K562 (cell line): ENCODE results near the gene BRF1. TPM values are rescaled to one million over a fixed set of nuclear protein-coding genes. Genes with fewer than 3 reads are reported as not detected.

Experiments used
- FOSL1 ChIP-seq: fragments of 200-800 bp; sonication (Bioruptor generic); conservative IDR thresholded peaks from 2 replicates; pipeline ENCODE4 v1.6.1; 2016; ENCODE audit warnings: missing genetic modification characterization, missing compliant biosample characterization
- GATA2 ChIP-seq: sonication (generic); formaldehyde crosslinking; IDR thresholded peaks from 2 replicates; pipeline ENCODE4 v1.4.0; 2020; ENCODE audit warnings: mild to moderate bottlenecking, missing genetic modification reagents
- MTA1 ChIP-seq: fragments of 450-650 bp; IDR thresholded peaks from 2 replicates; pipeline ENCODE4 v1.6.1; 2017; ENCODE audit warnings: borderline replicate concordance
- ZKSCAN8 ChIP-seq: fragments of 200-800 bp; sonication (Bioruptor generic); IDR thresholded peaks from 2 replicates; pipeline ENCODE4 v1.6.1; 2016; ENCODE audit warnings: missing genetic modification characterization, missing compliant biosample characterization
- ZNF311 ChIP-seq: fragments of 250-450 bp; sonication (Bioruptor Pico); IDR thresholded peaks from 2 replicates; pipeline ENCODE4 v1.4.0; 2020; ENCODE audit warnings: mild to moderate bottlenecking, moderate library complexity
- ZNF583 ChIP-seq: fragments of 250-450 bp; sonication (Bioruptor Pico); IDR thresholded peaks from 2 replicates; pipeline ENCODE4 v1.4.0; 2020
- ZNF644 ChIP-seq: fragments of 200-800 bp; sonication (Bioruptor generic); IDR thresholded peaks from 2 replicates; pipeline ENCODE4 v1.6.1; 2016; ENCODE audit warnings: low read depth, missing genetic modification characterization, missing compliant biosample characterization
- polyA plus RNA-seq, 8 experiments: library from polyadenylated mRNA; depleted of rRNA in 4 of 8; stranded (reverse) in 5 of 8; unstranded in 3 of 8; fragments of >200 nt; fragmentation: Nextera tagmentation in 2 of 8; fragmentation: Illumina TruSeq in 1 of 8; extraction: Ambion mirVana in 2 of 8; extraction: Trizol in 1 of 8; gene quantifications; 2 replicates each; pipeline versions ENCODE4 v1.2.1 to v1.2.3, GENCODE V29; 2011 to 2014; ENCODE audit warnings: inconsistent platforms in 1 of 8, missing spikeins in 1 of 8
- total RNA-seq, 7 experiments: library from RNA; depleted of rRNA in 6 of 7; stranded (reverse); fragments of >200 nt in 6 of 7; fragmentation: Illumina TruSeq in 2 of 7; extraction: Trizol in 2 of 7; gene quantifications; 2 replicates each; pipeline versions ENCODE4 v1.2.1 to v1.2.3, GENCODE V29; 2011 to 2021; ENCODE audit warnings: low replicate concordance in 1 of 7
- TF ChIP-seq, protein P1 (sequence below), 2 experiments: IDR thresholded peaks; 2 replicates each; pipeline ENCODE4 v1.6.1; 2011; ENCODE audit warnings: borderline replicate concordance in 1 of 2, control low read depth in 1 of 2, low read depth in 1 of 2, low read length in 1 of 2, mild to moderate bottlenecking in 1 of 2, mixed read lengths in 1 of 2, moderate library complexity in 1 of 2; ENCODE audit not compliant: insufficient read depth in 1 of 2, insufficient read length in 1 of 2, poor library complexity in 1 of 2, severe bottlenecking in 1 of 2; ENCODE audit errors: extremely low read depth in 1 of 2
- TF ChIP-seq, protein P2 (sequence below): fragments of 450-650 bp; formaldehyde crosslinking; IDR thresholded peaks from 2 replicates; pipeline ENCODE4 v1.4.0; 2020; ENCODE audit warnings: mild to moderate bottlenecking, moderate library complexity
- TF ChIP-seq, protein P3 (sequence below): fragments of 250-450 bp; sonication (Bioruptor Pico); IDR thresholded peaks from 2 replicates; pipeline ENCODE4 v1.8.0; 2021; ENCODE audit warnings: mild to moderate bottlenecking, moderate library complexity

Gene BRF1
- total and polyA plus RNA-seq, 9 of the 15 experiments (the other 6 are each of a cell fraction or from before 2014, with no cell fraction given) = 0.14 to 24.6 (median 8.2) TPM

DNA sequence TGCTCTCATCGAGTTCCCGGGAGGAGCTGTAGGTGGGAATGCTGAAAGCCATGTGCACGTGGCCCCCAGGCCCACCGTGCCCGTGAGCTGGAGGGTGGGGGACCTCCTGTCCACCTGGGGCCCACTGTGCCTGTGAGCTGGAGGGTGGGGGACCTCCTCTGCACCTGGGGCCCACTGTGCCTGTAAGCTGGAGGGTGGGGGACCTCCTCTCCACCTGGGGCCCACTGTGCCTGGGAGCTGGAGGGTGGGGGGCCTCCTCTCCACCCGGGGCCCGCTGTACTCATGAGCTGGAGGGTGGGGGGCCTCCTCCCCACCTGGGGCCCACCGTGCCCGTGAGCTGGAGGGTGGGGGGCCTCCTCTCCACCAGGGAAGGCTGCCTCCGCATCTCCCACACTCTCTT lies 105.8 kb downstream of the BRF1 start (continued):
- TF ChIP-seq, protein P1, sequence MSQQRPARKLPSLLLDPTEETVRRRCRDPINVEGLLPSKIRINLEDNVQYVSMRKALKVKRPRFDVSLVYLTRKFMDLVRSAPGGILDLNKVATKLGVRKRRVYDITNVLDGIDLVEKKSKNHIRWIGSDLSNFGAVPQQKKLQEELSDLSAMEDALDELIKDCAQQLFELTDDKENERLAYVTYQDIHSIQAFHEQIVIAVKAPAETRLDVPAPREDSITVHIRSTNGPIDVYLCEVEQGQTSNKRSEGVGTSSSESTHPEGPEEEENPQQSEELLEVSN (IDR thresholded peaks at IDR 0.05; ENCODE audit: borderline replicate concordance in 1 of 2, extremely low read depth in 1 of 2, insufficient read depth in 1 of 2, insufficient read length in 1 of 2, low read depth in 1 of 2, low read length in 1 of 2, poor library complexity in 1 of 2, severe bottlenecking in 1 of 2) = no peak
- TF ChIP-seq, protein P2, sequence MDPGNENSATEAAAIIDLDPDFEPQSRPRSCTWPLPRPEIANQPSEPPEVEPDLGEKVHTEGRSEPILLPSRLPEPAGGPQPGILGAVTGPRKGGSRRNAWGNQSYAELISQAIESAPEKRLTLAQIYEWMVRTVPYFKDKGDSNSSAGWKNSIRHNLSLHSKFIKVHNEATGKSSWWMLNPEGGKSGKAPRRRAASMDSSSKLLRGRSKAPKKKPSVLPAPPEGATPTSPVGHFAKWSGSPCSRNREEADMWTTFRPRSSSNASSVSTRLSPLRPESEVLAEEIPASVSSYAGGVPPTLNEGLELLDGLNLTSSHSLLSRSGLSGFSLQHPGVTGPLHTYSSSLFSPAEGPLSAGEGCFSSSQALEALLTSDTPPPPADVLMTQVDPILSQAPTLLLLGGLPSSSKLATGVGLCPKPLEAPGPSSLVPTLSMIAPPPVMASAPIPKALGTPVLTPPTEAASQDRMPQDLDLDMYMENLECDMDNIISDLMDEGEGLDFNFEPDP (CRISPR knock-in tag) = no peak
- no peak for TF ChIP-seq ZNF583 (CRISPR knock-in tag)
- TF ChIP-seq, protein P3, sequence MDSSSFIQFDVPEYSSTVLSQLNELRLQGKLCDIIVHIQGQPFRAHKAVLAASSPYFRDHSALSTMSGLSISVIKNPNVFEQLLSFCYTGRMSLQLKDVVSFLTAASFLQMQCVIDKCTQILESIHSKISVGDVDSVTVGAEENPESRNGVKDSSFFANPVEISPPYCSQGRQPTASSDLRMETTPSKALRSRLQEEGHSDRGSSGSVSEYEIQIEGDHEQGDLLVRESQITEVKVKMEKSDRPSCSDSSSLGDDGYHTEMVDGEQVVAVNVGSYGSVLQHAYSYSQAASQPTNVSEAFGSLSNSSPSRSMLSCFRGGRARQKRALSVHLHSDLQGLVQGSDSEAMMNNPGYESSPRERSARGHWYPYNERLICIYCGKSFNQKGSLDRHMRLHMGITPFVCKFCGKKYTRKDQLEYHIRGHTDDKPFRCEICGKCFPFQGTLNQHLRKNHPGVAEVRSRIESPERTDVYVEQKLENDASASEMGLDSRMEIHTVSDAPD = no peak
- no peak for TF ChIP-seq ZKSCAN8 (CRISPR knock-in tag)
- no peak for TF ChIP-seq GATA2 (CRISPR knock-in tag)
- TF ChIP-seq FOSL1 (tag) = no peak
- TF ChIP-seq ZNF311 (CRISPR knock-in tag) = no peak
- no peak for TF ChIP-seq MTA1
- no peak for TF ChIP-seq ZNF644
- TF ChIP-seq, all 486 proteins: peak for 0
